ENCODE measurements around the gene ZNRF1. TPM values are rescaled to one million over a fixed set of nuclear protein-coding genes. Genes with fewer than 3 reads are reported as not detected.

ZNRF1 gene
- total RNA-seq, 2 donors from 2014 or later: 27.7 to 29.7 TPM

- Histone ChIP-seq H3K4me3 (no peak overlapping the region), H3K4me1 (peaks cover 26% of the 10 kb centered on the region), H3K9ac (ENCODE audit: low read depth in 2 of 2, low read length in 2 of 2) (peak overlapping the region; percentile 47 to 56), H3K36me3 (no peaks in the 10 kb centered on the region), H3K9me3 (no peaks in the 10 kb centered on the region), H3K27me3 (no peaks in the 10 kb centered on the region), H3K27ac (peak overlapping the region; percentile 59)
- peak; percentile 75 for DNase-seq
- intact Hi-C loops (cut with DNase I): loop anchor here (2.0 kb wide), 1 partner anchor 111 kb away; the partner anchor contains the start of gene ZNRF1
- TF ChIP-seq CTCF (IDR thresholded peaks at IDR 0.05): no peak
Observed at GRCh38 chr16:75109732-75110243, 111.0 kb downstream of the ZNRF1 start.

DNA sequence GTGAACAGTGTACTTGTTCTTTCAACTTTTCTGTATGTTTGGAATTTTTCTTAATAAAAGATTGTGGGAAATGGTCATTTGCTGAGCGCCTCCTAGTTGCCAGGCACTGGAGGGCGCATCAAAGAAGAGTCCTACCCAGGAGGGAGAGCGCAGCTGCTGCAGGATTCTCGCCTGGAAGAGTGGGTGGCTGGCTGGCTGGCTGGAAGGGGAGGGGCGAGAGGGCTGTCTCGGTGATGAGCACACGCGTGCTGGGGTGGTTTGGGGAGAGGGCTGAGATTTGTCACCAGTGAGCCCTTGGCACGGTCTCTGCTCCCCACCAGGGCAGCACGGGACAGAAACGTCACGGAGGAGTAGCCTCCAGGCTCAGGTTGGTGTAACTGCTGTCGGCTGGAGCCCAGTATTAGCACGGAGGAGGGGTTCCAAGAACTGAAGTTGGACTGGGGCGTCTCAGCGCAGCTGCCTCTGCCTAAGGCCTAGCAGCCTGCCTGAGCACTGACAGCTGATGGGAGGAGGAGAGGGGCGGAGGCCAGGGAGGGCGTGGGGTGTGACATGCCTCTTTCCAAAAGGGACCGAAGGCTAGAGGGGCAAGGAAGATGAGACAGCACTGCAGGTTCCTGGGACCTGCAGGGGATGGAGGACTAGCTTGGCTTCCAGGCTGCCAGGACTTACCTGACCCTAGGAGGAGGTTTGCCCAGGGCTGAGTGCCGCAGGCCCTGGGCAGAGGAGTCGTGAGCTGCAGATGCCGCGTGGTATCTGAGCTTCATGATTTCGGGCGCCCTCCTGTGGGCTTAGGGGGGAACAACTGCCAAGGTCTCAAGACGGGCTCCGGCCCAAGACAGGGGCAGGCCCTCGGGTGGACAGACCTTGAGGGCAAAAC is 112.1 kb downstream of the ZNRF1 start:
- Histone ChIP-seq H3K4me1 (peaks cover 22% of the 10 kb centered on the region), H3K36me3 (no peaks in the 10 kb centered on the region), H3K9ac (ENCODE audit: low read depth in 2 of 2, low read length in 2 of 2) (peak overlapping the region in 1 of 2 donors; percentile 56), H3K27me3 (no peaks in the 10 kb centered on the region), H3K9me3 (no peaks in the 10 kb centered on the region), H3K4me3 (no peak overlapping the region), H3K27ac (peak overlapping the region; percentile 59)
- TF ChIP-seq CTCF (IDR thresholded peaks at IDR 0.05): peak; percentile 91
- DNase-seq: peak; percentile 95
- intact Hi-C loops (cut with DNase I): loop anchor here (2.0 kb wide), 1 partner anchor 112 kb away; the partner anchor contains the start of gene ZNRF1

DNA sequence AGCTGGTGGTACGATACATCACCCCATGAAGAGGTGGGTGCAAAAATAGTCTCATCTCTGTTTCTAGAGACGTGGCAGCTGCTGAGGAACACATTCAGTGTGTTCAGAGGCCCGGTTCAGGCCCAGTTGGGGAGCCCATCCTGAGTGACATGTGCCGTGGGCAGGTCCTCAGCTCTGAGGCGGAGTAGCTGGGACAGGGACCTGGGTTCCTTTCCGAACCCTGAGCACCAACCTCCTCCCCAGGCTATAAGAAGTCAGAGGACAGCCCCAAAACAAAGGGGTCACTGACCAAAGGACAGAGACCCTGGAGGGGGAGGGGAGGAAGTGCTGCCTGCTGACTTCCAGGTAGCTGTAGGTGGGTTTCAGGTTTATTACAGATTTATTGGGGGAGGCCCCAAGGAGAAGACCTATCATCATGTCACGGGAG is 112.7 kb downstream of the ZNRF1 start:
- Histone ChIP-seq H3K9ac (ENCODE audit: low read depth in 2 of 2, low read length in 2 of 2) (peak overlapping the region in 1 of 2 donors; percentile 56), H3K9me3 (no peaks in the 10 kb centered on the region), H3K4me3 (no peak overlapping the region), H3K36me3 (no peaks in the 10 kb centered on the region), H3K27me3 (no peaks in the 10 kb centered on the region), H3K27ac (peak overlapping the region; percentile 59), H3K4me1 (peaks cover 22% of the 10 kb centered on the region)
- DNase-seq: no peak
- TF ChIP-seq CTCF (IDR thresholded peaks at IDR 0.05): peak; percentile 6
- intact Hi-C loops (cut with DNase I): loop anchor here (2.0 kb wide), 1 partner anchor 113 kb away; the partner anchor contains the start of gene ZNRF1

- Histone ChIP-seq H3K36me3 (no peaks in the 10 kb centered on the region), H3K4me3 (no peak overlapping the region), H3K27me3 (no peaks in the 10 kb centered on the region), H3K4me1 (peaks cover 22% of the 10 kb centered on the region), H3K9me3 (no peaks in the 10 kb centered on the region), H3K9ac (ENCODE audit: low read depth in 2 of 2, low read length in 2 of 2) (no peak overlapping the region), H3K27ac (peak overlapping the region; percentile 59)
- no peak for DNase-seq
- intact Hi-C loops (cut with DNase I): loop anchor here (2.0 kb wide), 1 partner anchor 113 kb away; the partner anchor contains the start of gene ZNRF1
- TF ChIP-seq CTCF (IDR thresholded peaks at IDR 0.05): no peak
Observed at GRCh38 chr16:75111961-75112733, 113.3 kb downstream of the ZNRF1 start.
